Fibroblast of the aortic adventitia (primary cell): Measurements from ENCODE around the gene MGP. TPM values are rescaled to one million over a fixed set of nuclear protein-coding genes. Genes with fewer than 3 reads are reported as not detected.

Experiments used
- DNase-seq: peaks from one replicate; pipeline ENCODE4 v3.0.0-alpha.2; 2010; ENCODE audit warnings: low read depth
- H3K4me3 ChIP-seq: 2 replicates; pipeline ENCODE4 v1.5.1; 2011; ENCODE audit warnings: low read depth, mild to moderate bottlenecking, control low read depth, low read length, moderate library complexity
- CTCF ChIP-seq: IDR thresholded peaks from 2 replicates; pipeline ENCODE4 v1.5.1; 2011; ENCODE audit warnings: mild to moderate bottlenecking, low read length, control low read depth, inconsistent platforms; ENCODE audit not compliant: insufficient read depth
- total RNA-seq: library from RNA; depleted of rRNA; stranded (reverse); fragments of >200 nt; gene quantifications from 2 replicates; pipeline ENCODE4 v1.2.3, GENCODE V29; 2012; ENCODE audit warnings: low replicate concordance

The MGP gene
- 223 and 529 TPM in 2 replicates for total RNA-seq

- TF ChIP-seq CTCF, result no peak
- H3K4me3 ChIP-seq, result peak within 1 kb of the TSS; percentile 73
- DNase-seq, result peak; percentile 98
These were observed at the start of gene MGP for GRCh38 chr12:14885718-14886221. TSS of gene MGP (minus strand) at chr12:14885854. CDS start at chr12:14885791, 63 bp downstream.

- H3K4me3 ChIP-seq, result no peak overlapping the region
- no peak for DNase-seq
- no peak for TF ChIP-seq CTCF
These were observed 49.4 kb upstream of the MGP start for GRCh38 chr12:14935031-14935430.

GRCh38 chr12:14934511-14934910 is 48.9 kb upstream of the MGP start:
- no peak for DNase-seq
- no peak for TF ChIP-seq CTCF
- no peak overlapping the region for H3K4me3 ChIP-seq

- no peak overlapping the region for H3K4me3 ChIP-seq
- no peak for TF ChIP-seq CTCF
- no peak for DNase-seq
These were observed 46.3 kb upstream of the MGP start for GRCh38 chr12:14931791-14932560.

- TF ChIP-seq CTCF, result no peak
- no peak for DNase-seq
- no peak overlapping the region for H3K4me3 ChIP-seq
These were observed 45.7 kb upstream of the MGP start for GRCh38 chr12:14931359-14931758.

- no peak for DNase-seq
- TF ChIP-seq CTCF, result no peak
These were observed 44.6 kb upstream of the MGP start for GRCh38 chr12:14930299-14930698.

More at GRCh38 chr12:14930299-14930698, 44.6 kb upstream of the MGP start:
- no peak overlapping the region for H3K4me3 ChIP-seq
